GM11168 (cell line): ENCODE data around the gene TMCO4.

ENCODE experiments used
- in situ Hi-C: fragments of 300-500 bp; cut with MboI; formaldehyde crosslinking; loops from one replicate; pipeline ENCODE4 v1.12.0; 2022; ENCODE audit warnings: low sequenced_read_pairs; ENCODE audit not compliant: unreplicated experiment

TMCO4 gene

DNA sequence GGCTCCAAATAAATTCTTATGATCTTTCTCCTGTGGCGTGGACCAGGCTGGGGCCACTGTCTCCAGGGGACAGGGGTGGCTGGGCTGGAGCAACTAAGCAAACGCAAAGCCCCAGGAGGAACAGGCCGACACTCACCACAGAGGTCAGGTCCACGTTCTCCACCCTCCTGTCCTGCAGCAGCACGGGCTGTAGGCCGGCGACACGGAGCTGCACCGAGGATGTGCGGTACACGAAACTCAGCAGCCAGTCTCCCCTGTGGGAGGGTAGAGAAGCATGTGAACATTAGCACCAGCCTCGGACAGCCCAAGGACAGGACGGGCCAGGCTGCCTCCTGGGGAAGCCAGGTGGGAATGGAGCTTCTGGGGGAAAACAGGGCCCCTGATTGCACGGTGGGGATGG, 105.4 kb downstream of the TMCO4 start:
- in situ Hi-C loops = no loop called here

DNA sequence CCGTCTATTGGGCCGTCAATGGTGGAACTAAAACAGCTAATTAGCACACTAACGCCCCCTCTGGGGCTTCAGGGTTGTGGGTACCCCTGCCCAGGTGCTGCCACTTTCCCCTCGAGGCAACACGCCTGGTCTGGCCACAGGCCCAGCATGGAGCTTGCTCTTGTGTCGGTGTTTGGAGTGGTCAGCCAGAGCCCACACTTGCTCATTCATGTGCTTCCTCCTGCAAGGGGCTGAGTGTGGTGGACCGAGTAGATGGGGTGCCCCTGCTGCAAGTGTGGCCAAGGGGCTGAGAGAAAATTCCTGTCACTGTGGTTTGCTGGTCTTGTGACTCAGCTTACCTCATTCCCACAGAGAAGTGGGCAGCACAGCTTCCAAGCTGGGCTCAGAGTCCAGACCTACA, 109.4 kb downstream of the TMCO4 start:
- in situ Hi-C loops = no loop called here

DNA sequence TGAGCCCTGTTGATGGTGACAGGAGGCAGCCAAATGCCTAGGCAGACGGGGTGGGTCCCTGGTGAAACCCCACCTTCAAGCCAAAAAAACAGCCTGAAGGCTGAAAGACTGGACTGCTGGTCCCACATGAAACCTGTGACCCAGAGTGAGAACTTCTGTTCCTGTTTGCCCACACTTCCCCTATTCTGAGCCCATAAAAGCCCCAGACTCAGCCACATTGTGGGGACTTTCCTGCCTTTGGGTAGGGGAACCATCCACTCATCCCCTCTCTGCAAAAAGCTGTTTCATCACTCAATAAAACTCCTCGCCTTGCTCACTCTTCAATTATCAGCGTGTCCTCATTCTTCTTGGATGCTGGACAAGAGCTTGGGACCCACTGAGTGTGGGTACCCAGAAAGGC, 109.9 kb downstream of the TMCO4 start:
- in situ Hi-C loops = no loop called here

DNA sequence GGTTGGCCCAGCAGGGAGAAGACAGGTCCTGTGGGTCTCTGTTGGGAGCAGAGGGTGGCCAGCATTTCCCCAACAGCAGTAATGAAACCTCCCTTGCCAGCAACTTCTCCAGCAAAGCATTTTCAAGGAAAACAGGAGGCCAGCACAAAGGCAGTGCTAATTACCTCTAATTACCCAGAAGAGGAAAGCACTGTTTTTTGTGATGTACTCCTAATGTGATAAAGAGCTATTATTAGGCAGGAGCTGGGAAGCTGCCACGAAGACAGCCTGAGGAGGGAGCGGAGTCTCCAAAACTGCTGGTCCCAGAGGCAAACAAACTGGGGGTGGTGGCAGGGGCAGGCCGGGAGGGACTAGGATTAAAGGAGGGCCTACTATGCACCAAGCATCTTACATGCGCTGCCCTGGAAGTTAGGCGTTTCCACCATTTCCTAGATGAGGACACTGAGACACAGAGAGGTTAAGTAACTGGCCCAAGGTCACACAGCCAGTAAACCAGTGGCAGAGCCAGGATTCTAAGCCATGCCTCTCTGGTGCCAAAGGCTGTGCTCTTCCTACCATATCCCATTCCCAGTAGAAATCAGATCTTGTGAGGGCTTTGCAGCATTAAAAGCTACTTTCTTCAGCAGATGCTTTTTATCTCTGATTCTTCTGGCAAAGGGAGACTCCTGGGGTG, 110.5 kb downstream of the TMCO4 start:
- in situ Hi-C loops = no loop called here

DNA sequence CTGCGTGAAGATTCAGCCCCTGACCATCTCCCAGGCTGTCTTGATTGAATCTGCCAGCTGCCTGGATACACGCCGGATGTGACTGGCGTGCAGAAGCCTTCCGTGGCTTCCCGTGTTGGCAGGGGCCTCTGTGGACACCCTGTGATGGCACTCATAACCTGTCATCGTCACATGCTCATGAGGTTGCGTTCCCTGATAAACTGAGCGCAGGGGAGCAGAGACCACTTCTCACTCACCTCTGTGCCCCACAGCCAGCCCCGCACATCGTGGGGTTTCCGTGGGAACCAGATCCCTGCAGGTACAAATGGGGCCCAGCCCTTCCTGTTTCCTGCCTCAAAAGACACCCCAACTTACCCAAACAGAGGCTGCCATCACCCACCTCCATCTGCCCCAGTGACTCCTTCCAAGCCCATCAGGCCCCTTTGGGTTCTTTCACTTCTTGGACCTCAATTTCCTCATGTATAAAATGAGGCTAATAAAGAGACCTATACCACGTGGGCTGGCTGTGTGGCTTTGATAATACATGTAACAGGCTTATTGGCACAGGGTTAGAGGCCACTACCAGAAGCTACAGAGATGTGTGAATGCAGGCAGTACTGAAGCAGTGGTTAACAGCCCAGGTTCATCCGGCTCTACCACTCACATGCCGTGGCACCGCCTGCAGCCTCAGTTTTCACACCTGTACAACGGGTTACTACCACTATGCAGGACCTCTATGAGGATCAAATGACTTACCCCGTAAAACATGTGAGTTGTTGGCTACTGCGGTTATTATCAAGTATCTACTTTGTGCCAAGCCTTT, 111.5 kb downstream of the TMCO4 start:
- in situ Hi-C loops = no loop called here

DNA sequence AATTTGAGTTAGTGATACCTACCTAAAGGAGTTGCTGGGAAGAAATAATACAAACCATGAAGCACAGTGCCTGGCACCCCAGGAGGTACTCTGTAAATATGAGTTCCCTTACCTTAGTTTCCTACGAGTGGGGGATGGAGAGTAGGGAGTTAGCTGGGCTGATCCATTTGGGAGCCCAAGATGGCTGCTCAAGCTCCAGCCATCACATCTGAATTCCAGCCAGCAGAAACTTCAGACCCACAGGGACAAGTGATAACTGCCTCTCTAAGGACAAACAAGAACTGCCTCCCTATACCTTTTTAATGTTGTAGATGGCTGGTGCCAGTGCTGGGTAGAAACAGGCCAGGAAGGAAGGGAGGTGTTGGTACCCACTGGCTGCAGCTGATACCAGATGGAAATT, 112.3 kb downstream of the TMCO4 start:
- in situ Hi-C loops = no loop called here

DNA sequence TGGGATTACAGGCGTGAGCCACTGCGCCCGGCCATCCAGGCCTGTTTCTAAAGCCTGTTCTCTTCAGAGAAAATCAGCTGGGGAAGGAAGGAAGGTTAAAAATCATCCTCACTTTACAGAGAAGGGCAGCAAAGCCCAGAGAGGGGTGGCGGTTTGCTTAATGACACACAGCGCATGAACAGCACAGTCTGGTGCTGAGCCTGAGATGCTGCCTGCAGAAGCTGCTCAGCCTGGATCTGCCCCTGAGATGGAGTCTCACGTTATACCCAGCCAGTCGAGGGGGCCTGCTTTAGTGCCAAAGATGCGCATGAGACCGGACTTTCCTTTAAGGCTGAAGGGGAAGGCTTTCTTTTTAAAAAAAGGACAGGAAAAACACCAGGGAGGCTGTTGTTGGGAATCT, 113.7 kb downstream of the TMCO4 start:
- in situ Hi-C loops = no loop called here

DNA sequence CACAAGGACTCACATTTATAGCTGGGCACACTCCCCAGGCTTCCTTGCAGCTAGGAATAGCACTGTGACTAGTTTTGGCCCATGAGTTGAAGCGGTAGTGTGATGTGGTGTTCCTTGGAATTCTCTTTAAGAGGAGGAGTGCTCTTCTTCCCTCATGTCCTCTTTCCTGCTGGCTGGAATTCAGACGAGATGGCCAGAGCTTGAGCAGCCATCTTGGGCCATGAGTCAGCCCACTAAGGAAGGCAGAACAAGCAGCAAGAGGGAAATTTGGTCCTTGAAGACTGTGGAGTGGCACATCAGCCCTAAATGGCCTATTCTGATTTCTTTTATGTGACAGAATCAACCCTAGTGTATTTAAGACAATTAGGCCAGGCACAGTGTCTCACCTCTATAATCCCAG, 115.0 kb downstream of the TMCO4 start:
- in situ Hi-C loops = no loop called here

DNA sequence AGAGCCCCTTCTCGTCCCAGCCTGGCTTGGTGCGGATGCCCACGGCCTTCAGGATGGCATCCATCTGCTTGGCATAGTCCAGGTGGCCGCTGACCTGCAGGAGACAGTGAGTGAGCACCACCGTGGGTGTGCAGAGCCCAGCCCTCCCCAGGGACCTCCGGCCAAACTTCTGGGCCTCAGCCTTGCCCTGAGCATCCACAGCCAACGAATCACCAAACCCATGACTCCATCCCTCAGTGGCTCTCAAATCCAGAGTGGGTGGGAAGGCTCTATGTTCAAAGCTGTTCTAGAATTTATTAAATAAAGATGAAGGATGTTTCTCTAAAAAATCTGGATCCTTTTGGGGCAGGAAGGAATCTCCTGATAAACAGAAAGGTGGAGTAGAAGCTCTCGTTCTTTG, 116.4 kb downstream of the TMCO4 start:
- in situ Hi-C loops = no loop called here

DNA sequence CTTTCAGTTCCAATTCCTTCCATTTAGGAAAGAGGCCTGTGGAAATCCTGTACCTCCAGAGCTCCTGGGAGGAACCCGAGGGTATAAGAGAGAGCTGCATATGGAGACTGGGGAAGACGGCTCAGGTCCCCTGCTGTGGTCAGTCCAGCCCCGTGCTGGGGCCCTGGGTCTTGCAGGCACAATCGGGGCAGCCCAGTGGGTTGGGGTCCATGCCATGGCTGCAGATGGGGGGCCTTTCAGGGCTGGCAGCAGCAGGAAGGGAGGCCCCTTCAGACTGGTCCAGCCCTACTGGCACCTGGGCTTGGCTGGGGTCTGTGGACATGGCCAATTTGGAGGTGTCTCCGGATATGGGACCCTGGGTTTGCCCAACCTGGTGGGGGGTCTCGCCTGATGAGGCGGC, 116.8 kb downstream of the TMCO4 start:
- in situ Hi-C loops = no loop called here

DNA sequence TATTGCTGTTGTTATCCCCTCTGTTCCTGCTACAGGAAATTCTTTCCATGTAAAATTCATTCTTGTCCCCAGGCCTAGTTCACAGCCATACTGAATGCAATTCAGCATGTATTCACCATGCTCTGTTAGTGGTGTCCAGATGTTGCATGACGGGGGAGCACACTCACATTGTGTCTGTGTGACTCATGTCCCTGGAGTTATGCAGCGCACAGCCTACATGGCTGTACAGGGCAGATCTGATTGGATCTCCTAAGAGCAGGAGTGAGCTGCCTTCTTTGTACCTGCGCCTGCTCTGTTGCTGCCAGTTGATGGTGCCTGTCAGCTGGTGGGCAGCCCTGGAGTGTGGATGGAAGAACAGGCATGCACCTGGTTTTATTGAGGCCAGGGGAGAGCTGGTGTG, 117.5 kb downstream of the TMCO4 start:
- in situ Hi-C loops = no loop called here

DNA sequence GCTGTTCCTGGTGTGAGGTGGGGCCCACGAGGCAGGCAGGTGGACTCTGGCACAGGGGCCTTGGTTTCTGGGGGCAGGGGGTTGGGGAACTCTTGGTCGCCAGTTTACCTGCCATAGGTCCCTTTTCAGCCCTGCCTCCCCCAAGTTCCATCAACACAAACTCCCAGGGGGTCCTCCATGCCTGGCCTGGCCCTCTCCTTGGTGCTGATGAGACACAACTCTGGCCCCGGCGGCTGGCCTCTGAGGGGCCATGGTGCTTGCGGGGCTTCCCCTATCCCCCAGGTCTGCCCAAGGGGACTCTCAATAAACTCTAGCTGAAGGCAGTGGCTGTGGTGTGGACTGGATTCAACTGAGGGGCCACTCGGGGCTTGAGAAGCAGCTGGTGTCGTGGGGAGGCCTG, 119.1 kb downstream of the TMCO4 start:
- in situ Hi-C loops = no loop called here

DNA sequence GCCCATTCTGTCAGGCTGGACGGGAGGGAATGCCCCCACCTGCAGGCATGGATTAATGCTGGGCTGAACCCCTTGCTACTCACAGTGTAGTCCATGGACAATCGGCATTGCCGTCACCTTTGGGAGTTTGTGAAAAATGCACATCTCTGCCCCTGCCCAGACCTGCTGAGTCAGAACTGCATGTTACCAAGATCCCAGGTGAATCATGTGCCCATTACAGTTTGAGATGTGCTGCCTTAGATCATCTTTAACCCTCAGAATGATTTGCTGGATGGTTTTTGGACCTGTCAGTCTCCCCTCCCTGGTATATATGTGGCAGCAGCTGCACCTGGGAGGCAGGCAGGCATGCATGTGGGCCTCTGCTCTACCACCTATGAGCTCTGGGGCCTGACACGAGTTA, 120.0 kb downstream of the TMCO4 start:
- in situ Hi-C loops = no loop called here

DNA sequence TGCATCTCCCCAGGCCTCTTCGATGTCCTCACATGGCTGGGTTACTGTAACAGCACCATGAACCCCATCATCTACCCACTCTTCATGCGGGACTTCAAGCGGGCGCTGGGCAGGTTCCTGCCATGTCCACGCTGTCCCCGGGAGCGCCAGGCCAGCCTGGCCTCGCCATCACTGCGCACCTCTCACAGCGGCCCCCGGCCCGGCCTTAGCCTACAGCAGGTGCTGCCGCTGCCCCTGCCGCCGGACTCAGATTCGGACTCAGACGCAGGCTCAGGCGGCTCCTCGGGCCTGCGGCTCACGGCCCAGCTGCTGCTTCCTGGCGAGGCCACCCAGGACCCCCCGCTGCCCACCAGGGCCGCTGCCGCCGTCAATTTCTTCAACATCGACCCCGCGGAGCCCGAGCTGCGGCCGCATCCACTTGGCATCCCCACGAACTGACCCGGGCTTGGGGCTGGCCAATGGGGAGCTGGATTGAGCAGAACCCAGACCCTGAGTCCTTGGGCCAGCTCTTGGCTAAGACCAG, 120.7 kb downstream of the TMCO4 start:
- in situ Hi-C loops = no loop called here

DNA sequence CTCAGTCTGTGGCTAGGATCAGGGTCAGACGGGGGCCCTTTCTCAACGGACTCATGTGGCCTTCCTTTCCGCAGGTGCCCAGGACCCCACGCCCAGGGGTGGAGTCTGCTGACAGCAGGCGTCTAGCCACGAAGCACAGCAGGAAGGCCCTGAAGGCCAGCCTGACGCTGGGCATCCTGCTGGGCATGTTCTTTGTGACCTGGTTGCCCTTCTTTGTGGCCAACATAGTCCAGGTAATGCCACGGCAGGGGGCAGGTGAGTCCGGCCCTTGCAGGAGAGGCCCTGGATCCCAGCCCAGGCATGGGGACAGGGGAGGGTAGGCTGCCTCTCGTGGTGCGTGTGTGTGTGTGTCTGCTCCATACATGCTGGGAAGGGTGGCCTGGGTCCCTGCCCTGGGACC, 121.2 kb downstream of the TMCO4 start:
- in situ Hi-C loops = no loop called here

DNA sequence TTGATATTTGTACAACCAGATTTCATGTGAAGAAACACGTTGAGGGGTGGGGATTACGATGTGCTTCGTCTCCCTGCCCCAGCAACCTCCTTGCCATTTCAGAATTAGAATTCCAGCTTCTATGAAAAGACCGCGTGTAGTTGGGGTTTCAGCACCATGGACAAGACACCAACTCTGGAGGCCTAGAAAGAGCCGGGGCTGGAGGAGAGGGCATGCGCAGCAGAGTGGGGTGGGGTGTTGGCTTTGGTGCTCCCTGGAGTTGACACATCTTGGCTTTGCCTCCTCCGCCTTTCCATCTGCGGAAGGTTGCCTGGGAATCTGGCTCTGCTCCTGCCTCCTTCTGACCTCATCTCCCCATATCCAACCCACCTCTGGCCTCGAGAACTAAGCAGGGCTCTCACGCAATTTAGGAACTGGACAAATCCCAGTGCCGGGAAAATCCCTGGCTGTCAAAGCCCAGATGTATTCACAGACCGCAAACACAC, 123.2 kb downstream of the TMCO4 start:
- in situ Hi-C loops = no loop called here

DNA sequence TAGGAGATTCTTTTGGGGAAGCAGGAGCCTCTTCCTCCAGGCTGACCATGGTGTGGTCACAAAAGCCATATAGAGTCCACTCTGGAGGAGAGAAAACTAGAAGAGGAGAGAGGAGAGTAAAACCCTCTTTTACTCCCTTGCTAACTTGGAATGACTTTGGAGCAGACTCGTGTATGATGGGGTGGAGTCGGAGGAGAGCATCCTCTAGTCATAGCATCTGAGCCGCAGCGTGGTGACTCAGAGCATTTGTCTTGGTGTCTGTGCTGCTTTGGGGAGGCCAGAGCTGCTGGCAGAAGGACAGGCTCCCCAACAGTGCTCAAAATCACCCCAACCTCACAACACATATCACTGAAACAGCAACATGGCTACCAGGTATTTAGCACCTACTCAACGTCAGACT, 123.9 kb downstream of the TMCO4 start:
- in situ Hi-C loops = no loop called here

DNA sequence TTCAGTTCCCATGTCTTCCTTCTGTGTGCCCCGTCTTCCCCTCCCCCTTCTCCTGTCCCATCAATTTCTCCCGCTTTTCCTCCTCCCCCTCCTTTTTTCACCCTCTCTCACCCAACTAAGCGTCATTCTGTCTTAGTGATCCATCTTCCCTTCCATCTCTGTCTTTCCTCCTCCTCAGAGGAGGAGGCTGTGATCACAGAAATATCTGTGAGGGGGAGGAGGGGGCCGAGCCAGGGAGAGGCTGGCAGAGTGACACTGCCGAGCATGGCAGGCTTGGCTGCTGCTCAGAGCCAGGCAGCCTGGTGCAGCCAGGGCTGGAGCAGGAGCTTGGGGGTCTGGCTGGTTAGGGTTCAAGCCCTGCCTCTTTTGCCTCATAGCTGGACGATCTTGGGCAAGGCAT, 127.5 kb downstream of the TMCO4 start:
- in situ Hi-C loops = no loop called here

DNA sequence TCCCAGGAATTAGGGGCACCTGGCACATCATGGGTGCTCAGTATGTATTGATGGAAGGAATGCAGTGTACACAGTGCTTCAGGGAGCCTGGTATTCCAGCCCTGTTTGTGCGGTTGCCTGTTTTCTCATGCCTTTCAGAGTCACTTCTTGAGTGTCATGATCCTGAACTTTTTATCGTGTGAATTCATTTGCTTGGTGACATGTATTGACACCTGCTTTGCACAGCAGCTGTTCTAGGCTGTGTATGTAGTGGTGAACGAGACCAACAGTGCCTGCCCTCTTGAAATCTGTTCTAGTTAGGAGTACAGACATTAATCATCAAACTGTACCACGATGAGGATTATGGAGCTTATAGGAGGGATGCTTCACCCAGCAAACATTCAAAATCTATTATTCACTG, 128.9 kb downstream of the TMCO4 start:
- in situ Hi-C loops = no loop called here

DNA sequence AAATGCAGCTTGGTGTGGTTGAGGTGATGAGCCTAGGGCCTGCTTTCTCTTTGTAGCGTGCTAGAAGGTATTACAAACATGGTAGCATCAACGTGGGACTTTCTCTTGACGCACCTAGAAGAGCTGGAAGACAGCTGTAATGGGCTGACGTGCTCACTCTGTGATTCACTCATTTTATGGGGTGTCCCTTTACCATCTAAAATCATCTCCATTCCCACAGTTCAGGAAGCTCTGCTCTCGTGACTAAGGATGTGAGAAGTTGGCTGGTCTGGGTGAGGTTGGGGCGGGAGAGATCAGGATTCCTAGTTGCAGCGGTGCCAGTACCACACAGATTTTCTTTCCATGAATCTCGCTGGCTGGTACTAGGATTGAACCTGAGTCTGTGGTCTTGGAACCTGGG, 130.8 kb downstream of the TMCO4 start:
- in situ Hi-C loops = no loop called here
